NB4 (cell line): Measurements from ENCODE around the gene UVRAG.

Experiments used
- DNase-seq: peaks from one replicate; pipeline ENCODE4 v3.0.0; 2010; ENCODE audit warnings: low read depth
- H3K4me3 ChIP-seq: one replicate; pipeline ENCODE4 v1.5.1; 2011; ENCODE audit warnings: mild to moderate bottlenecking, low read depth, low read length, moderate library complexity
- MYC ChIP-seq: IDR thresholded peaks from 2 replicates; pipeline ENCODE4 v1.6.1; 2011; ENCODE audit warnings: low read depth, low read length
- POLR2A ChIP-seq: IDR thresholded peaks from 2 replicates; pipeline ENCODE4 v1.6.1; 2011; ENCODE audit warnings: mild to moderate bottlenecking; ENCODE audit not compliant: insufficient read length; ENCODE audit errors: extremely low read depth
- TF ChIP-seq, protein P1 (sequence below): IDR thresholded peaks from one replicate; pipeline ENCODE4 v1.5.1; 2012; ENCODE audit warnings: low read depth, low read length
- TF ChIP-seq, protein P2 (sequence below): IDR thresholded peaks from 2 replicates; pipeline ENCODE4 v1.6.1; 2011; ENCODE audit warnings: low read depth, low read length

Gene UVRAG

DNA sequence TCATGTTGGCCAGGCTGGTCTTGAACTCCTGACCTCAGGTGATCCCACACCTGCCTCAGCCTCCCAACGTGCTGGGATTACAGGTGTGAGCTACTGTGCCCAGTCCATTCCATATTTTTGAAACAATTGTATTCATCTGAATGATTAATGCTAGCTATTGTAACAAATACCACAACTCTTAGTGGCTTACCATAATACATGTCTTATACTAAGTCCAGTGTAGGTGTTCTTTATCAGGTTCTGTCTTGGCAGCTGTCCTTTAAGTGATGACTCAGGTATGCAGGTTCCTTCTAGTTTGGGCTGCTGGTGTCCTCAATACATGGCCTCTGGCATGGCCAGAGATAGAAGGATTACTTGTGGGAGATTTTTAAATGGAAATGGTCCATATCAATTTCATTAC lies 39.0 kb downstream of the UVRAG start:
- DNase-seq, result no peak
- TF ChIP-seq, protein P1, sequence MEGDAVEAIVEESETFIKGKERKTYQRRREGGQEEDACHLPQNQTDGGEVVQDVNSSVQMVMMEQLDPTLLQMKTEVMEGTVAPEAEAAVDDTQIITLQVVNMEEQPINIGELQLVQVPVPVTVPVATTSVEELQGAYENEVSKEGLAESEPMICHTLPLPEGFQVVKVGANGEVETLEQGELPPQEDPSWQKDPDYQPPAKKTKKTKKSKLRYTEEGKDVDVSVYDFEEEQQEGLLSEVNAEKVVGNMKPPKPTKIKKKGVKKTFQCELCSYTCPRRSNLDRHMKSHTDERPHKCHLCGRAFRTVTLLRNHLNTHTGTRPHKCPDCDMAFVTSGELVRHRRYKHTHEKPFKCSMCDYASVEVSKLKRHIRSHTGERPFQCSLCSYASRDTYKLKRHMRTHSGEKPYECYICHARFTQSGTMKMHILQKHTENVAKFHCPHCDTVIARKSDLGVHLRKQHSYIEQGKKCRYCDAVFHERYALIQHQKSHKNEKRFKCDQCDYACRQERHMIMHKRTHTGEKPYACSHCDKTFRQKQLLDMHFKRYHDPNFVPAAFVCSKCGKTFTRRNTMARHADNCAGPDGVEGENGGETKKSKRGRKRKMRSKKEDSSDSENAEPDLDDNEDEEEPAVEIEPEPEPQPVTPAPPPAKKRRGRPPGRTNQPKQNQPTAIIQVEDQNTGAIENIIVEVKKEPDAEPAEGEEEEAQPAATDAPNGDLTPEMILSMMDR, result no peak
- TF ChIP-seq MYC, result no peak
- TF ChIP-seq, protein P2, sequence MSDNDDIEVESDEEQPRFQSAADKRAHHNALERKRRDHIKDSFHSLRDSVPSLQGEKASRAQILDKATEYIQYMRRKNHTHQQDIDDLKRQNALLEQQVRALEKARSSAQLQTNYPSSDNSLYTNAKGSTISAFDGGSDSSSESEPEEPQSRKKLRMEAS, result no peak
- no peak for TF ChIP-seq POLR2A
- no peak overlapping the region for H3K4me3 ChIP-seq

DNA sequence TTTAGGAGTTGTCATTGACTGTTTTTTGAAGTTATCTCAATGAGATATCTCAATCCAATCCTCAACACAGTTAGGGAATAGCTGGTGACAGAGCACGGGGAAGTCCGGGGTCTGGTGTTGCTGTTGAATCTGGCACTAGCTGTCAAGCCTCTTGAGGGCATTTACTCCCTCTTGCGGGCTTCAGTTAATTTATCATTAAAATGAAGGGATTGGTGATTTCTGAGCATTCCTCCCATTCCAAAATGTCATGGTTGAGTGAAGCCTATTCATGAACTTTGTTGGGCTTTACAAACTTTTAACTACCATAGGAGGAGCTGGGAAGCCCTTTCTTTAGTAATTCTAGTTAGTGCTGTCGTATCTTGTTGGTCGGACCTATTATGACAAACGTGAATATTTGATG lies 40.2 kb downstream of the UVRAG start:
- H3K4me3 ChIP-seq, result no peak overlapping the region
- TF ChIP-seq MYC (no peak), POLR2A (no peak)
- TF ChIP-seq, protein P2, result no peak
- TF ChIP-seq, protein P1, result no peak
- no peak for DNase-seq

DNA sequence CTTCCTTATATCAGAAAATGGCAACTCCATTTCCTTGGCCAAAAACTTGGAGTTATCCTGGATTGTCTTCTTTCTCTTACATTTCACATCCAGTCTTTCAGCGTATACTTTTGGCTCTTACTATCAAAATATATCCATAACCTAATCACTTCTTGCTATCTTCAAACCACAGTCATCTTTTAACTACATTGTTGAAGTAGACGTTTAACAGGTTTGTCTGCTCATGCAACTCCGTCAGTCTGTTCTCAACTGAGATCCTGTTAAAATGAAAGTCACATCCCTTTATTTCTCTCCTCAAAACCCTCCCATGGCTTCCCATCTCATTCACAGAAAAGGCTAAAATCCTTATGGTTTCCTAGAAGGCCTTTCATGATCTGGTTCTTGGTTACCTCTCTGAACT lies 41.9 kb downstream of the UVRAG start:
- TF ChIP-seq, protein P2, result no peak
- no peak overlapping the region for H3K4me3 ChIP-seq
- DNase-seq, result no peak

DNA sequence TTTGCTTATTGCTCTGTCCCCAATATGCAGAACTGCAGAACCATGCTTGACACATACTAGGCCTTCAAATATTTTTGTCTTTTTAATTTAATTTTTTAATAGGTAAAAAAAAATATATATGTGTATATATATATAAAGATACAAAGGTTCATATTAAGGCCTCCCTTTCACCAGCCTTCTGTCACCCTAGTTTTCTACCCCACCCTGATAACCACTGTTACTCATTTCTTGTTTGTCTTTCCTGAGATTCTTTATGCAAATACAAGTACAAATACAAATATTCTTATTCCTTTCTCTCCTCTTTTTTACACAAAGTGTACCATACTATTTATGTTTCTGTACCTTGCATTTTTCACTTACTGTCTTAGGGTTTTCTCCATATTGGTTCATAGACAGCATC lies 43.0 kb downstream of the UVRAG start:
- TF ChIP-seq, protein P1, result no peak
- TF ChIP-seq, protein P2, result no peak
- no peak for TF ChIP-seq POLR2A
- no peak overlapping the region for H3K4me3 ChIP-seq
- no peak for DNase-seq

DNA sequence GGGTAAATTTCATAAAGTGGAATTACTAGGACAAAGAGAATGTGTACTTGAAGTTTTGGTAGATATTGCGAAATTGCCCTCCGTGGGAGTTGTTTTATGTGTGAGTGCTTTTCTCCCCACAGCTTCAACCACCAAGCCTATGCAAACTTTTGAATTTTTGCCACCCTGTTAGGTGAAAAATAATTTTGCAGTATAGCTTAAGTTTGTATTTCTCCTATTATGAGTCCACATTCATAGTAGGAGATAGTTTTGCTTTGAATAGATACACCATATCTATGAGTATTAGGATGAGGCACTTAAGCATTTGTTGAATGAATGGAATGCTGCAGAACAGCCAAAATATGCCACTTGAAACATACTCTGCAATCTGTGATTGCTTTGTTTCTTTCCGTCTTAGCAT lies 43.6 kb downstream of the UVRAG start:
- no peak overlapping the region for H3K4me3 ChIP-seq
- DNase-seq, result peak; percentile 84

DNA sequence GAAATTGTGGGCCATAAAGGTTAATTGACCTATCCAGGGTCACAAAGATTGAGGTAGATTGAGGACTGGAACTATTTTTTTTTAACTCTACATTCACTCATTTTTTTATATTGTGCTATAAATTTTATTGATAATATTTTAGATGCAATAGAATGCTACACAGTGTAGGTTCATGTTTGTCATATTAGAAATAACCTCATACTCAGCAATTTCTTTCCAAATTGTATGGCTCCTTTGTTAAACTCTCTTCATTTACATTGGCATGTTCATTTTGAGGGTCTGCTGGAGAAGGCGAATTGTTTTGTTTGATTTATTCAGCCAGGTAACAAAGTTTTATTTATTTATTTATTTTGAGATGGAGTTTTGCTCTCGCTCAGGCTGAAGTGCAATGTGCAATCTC lies 44.6 kb downstream of the UVRAG start:
- TF ChIP-seq, protein P2, result no peak
- TF ChIP-seq, protein P1, result no peak
- TF ChIP-seq MYC (no peak), POLR2A (no peak)
- DNase-seq, result no peak
- H3K4me3 ChIP-seq, result no peak overlapping the region

More for the DNA sequence above, 43.6 kb downstream of the UVRAG start:
- TF ChIP-seq, protein P2, result no peak
- TF ChIP-seq POLR2A, result no peak
- TF ChIP-seq MYC, result no peak
- TF ChIP-seq, protein P1, result no peak
